ENCODE data around the gene AIF1L. TPM values are rescaled to one million over a fixed set of nuclear protein-coding genes. Genes with fewer than 3 reads are reported as not detected.

AIF1L gene
- total and polyA plus RNA-seq, 2 donors (not counting 1 experiment from before 2014, with no cell fraction given), result not detected

GRCh38 chr9:131138676-131139075, 42.3 kb downstream of the AIF1L start:
- peaks cover 7 to 84% of the 10 kb centered on the region in 2 experiments for H3K36me3 ChIP-seq (replicated peaks in 1 of 2; ENCODE audit: control extremely low read depth in 1 of 2, control insufficient read depth in 1 of 2, extremely low read depth in 1 of 2, insufficient read depth in 2 of 2, low read length in 1 of 2)
- H4K20me1 ChIP-seq (ENCODE audit: control insufficient read depth, insufficient read depth, low read length, poor library complexity, severe bottlenecking), result no peaks in the 10 kb centered on the region
- TF ChIP-seq, protein P1, sequence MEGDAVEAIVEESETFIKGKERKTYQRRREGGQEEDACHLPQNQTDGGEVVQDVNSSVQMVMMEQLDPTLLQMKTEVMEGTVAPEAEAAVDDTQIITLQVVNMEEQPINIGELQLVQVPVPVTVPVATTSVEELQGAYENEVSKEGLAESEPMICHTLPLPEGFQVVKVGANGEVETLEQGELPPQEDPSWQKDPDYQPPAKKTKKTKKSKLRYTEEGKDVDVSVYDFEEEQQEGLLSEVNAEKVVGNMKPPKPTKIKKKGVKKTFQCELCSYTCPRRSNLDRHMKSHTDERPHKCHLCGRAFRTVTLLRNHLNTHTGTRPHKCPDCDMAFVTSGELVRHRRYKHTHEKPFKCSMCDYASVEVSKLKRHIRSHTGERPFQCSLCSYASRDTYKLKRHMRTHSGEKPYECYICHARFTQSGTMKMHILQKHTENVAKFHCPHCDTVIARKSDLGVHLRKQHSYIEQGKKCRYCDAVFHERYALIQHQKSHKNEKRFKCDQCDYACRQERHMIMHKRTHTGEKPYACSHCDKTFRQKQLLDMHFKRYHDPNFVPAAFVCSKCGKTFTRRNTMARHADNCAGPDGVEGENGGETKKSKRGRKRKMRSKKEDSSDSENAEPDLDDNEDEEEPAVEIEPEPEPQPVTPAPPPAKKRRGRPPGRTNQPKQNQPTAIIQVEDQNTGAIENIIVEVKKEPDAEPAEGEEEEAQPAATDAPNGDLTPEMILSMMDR (IDR thresholded peaks at IDR 0.05), result no peak
- TF ChIP-seq EZH2 (IDR thresholded peaks at IDR 0.05; ENCODE audit: borderline replicate concordance, insufficient read depth, low read depth, low read length, poor library complexity, severe bottlenecking), result no peak
- H3K9me3 ChIP-seq (ENCODE audit: control extremely low read depth in 1 of 3, control insufficient read depth in 2 of 3, insufficient read depth in 1 of 3, low read length in 2 of 3), result no peaks in the 10 kb centered on the region
- Mint-ChIP-seq H3K9me3 (ENCODE audit: insufficient read depth) (no peaks in the 10 kb centered on the region), H3K4me1 (no peaks in the 10 kb centered on the region), H3K27ac (no peak overlapping the region), H3K4me3 (no peak overlapping the region), H3K27me3 (no peaks in the 10 kb centered on the region)
- H3K4me2 ChIP-seq (replicated peaks; ENCODE audit: low read depth, low read length, poor library complexity, severe bottlenecking), result no peak overlapping the region
- H3K79me2 ChIP-seq (ENCODE audit: control insufficient read depth, insufficient read depth, low read length), result peaks cover 4% of the 10 kb centered on the region
- WGBS (ENCODE audit: insufficient coverage), result 100% methylated on average over 2 of the region's 2 CpGs
- POLR2A ChIA-PET, result no interaction called here
- H3K4me3 ChIP-seq (ENCODE audit: control extremely low read depth in 1 of 5, extremely low read depth in 1 of 5, insufficient read depth in 1 of 5, low read depth in 2 of 5, low read length in 4 of 5), result no peak overlapping the region
- DNase-seq (no peak), ATAC-seq (ENCODE audit: low read depth) (no peak)
- H2AFZ ChIP-seq (ENCODE audit: insufficient read depth, low read depth, low read length, poor library complexity, severe bottlenecking), result no peak overlapping the region
- H3K27me3 ChIP-seq (replicated peaks in 1 of 4; ENCODE audit: control extremely low read depth in 1 of 4, control insufficient read depth in 3 of 4, insufficient read depth in 4 of 4, low read length in 3 of 4), result no peaks in the 10 kb centered on the region
- H3K27ac ChIP-seq (ENCODE audit: low read length in 2 of 2), result no peak overlapping the region
- H3K4me1 ChIP-seq (ENCODE audit: control insufficient read depth in 2 of 2, insufficient read depth in 2 of 2, low read length in 2 of 2), result no peaks in the 10 kb centered on the region
- no peak overlapping the region for H3K9ac ChIP-seq (ENCODE audit: low read length)
- intact Hi-C loops (cut with micrococcal nuclease), result no loop called here
- CTCF ChIA-PET, result no interaction called here

DNA sequence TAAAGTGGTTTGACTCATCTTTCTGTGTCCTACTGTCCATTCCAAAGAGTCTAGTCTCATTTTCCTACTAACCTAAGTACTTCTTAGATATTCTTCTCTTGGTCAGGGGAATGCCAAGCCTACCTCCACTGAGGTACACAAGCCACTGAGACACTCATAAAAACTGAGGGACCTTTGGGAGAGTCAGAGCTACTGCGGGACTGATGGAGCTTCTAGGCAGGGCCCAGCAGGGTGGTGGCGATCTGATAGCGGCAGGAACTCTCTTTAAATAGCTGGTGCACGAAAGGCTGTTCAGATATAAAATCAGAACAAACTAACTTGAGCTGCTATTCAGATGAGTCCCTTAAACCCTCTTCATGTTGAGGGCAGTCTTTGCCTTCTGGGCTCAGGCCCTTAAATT, 43.8 kb downstream of the AIF1L start:
- H3K4me3 ChIP-seq (ENCODE audit: control extremely low read depth in 1 of 5, extremely low read depth in 1 of 5, insufficient read depth in 1 of 5, low read depth in 2 of 5, low read length in 4 of 5), result no peak overlapping the region
- 100% methylated on average over 4 of the region's 4 CpGs for WGBS (ENCODE audit: insufficient coverage)
- H3K27me3 ChIP-seq (replicated peaks in 1 of 4; ENCODE audit: control extremely low read depth in 1 of 4, control insufficient read depth in 3 of 4, insufficient read depth in 4 of 4, low read length in 3 of 4), result no peaks in the 10 kb centered on the region
- ChIA-PET POLR2A (no interaction called here), CTCF (no interaction called here)
- H3K4me2 ChIP-seq (replicated peaks; ENCODE audit: low read depth, low read length, poor library complexity, severe bottlenecking), result no peak overlapping the region
- TF ChIP-seq EZH2 (IDR thresholded peaks at IDR 0.05; ENCODE audit: borderline replicate concordance, insufficient read depth, low read depth, low read length, poor library complexity, severe bottlenecking), result no peak
- TF ChIP-seq, protein P1 (IDR thresholded peaks at IDR 0.05), result no peak
- H3K27ac Mint-ChIP-seq, result no peak overlapping the region
- no peaks in the 10 kb centered on the region for H3K9me3 Mint-ChIP-seq (ENCODE audit: insufficient read depth)
- H3K4me1 Mint-ChIP-seq, result no peaks in the 10 kb centered on the region
- H2AFZ ChIP-seq (ENCODE audit: insufficient read depth, low read depth, low read length, poor library complexity, severe bottlenecking), result no peak overlapping the region
- no peaks in the 10 kb centered on the region for H3K4me1 ChIP-seq (ENCODE audit: control insufficient read depth in 2 of 2, insufficient read depth in 2 of 2, low read length in 2 of 2)
- no peaks in the 10 kb centered on the region for H3K79me2 ChIP-seq (ENCODE audit: control insufficient read depth, insufficient read depth, low read length)
- peaks cover 7 to 84% of the 10 kb centered on the region in 2 experiments for H3K36me3 ChIP-seq (replicated peaks in 1 of 2; ENCODE audit: control extremely low read depth in 1 of 2, control insufficient read depth in 1 of 2, extremely low read depth in 1 of 2, insufficient read depth in 2 of 2, low read length in 1 of 2)
- no peak overlapping the region for H3K27ac ChIP-seq (ENCODE audit: low read length in 2 of 2)
- H3K4me3 Mint-ChIP-seq, result no peak overlapping the region
- ATAC-seq (ENCODE audit: low read depth), result no peak
- DNase-seq, result no peak
- intact Hi-C loops (cut with micrococcal nuclease), result no loop called here
- H3K27me3 Mint-ChIP-seq, result no peaks in the 10 kb centered on the region
- H4K20me1 ChIP-seq (ENCODE audit: control insufficient read depth, insufficient read depth, low read length, poor library complexity, severe bottlenecking), result no peaks in the 10 kb centered on the region
- no peaks in the 10 kb centered on the region for H3K9me3 ChIP-seq (ENCODE audit: control extremely low read depth in 1 of 3, control insufficient read depth in 2 of 3, insufficient read depth in 1 of 3, low read length in 2 of 3)
- no peak overlapping the region for H3K9ac ChIP-seq (ENCODE audit: low read length)
